ENCODE measurements around the gene TNFRSF14. TPM values are rescaled to one million over a fixed set of nuclear protein-coding genes. Genes with fewer than 3 reads are reported as not detected.

TNFRSF14 gene
- total and polyA plus RNA-seq, 2 of the 13 experiments (the other 11 are each of a cell fraction or from before 2014, with no cell fraction given), result 11.9 to 49.9 TPM

GRCh38 chr1:2546515-2547209 is 9.5 kb upstream of the TNFRSF14 start (continued):
- TF ChIP-seq ETS1 (CRISPR knock-in tag; IDR thresholded peaks at IDR 0.05) (no peak), RBM22 (optimal IDR thresholded peaks at IDR 0.05; ENCODE audit: low read length) (no peak), ZNF33B (CRISPR knock-in tag; IDR thresholded peaks at IDR 0.05) (no peak), ZNF709 (CRISPR knock-in tag; IDR thresholded peaks at IDR 0.05) (peak; percentile 86), ZNF777 (CRISPR knock-in tag; IDR thresholded peaks at IDR 0.05) (0 out of 2 replicates have a peak, but pooled peaks have one; percentile 7), U2AF1 (optimal IDR thresholded peaks at IDR 0.05; ENCODE audit: low read depth, low read length) (no peak), FOSL1 (CRISPR knock-in tag; IDR thresholded peaks at IDR 0.05; ENCODE audit: borderline replicate concordance) (no peak), ZNF414 (CRISPR knock-in tag; IDR thresholded peaks at IDR 0.05) (0 out of 2 replicates have a peak, but pooled peaks have one; percentile 11), POLR2AphosphoS2 (IDR thresholded peaks at IDR 0.05; ENCODE audit: low read depth, low read length) (no peak), ZNF556 (CRISPR knock-in tag; IDR thresholded peaks at IDR 0.05; ENCODE audit: borderline replicate concordance) (peak; percentile 57), MYNN (CRISPR knock-in tag; IDR thresholded peaks at IDR 0.05; ENCODE audit: low read depth) (no peak), DMAP1 (CRISPR knock-in tag; IDR thresholded peaks at IDR 0.05) (peak; percentile 21; the same call in 1 of the 2 replicates), MBD4 (IDR thresholded peaks at IDR 0.05; ENCODE audit: borderline replicate concordance, low read length) (no peak), ZBTB40 (IDR thresholded peaks at IDR 0.05) (no peak), ZBTB40 (CRISPR knock-in tag; IDR thresholded peaks at IDR 0.05) (peak; percentile 27)

All from HepG2 (cell line).